GM19043 (cell line): Measurements from ENCODE around the gene CACNB3.
A peak's percentile ranks its signal among the peaks of the same experiment; 100 is the strongest.
"Not testable (repeated sequence)": the region's sequence is repeated elsewhere in the genome, so short reads cannot be mapped to it uniquely, and the experiment has no call there.

Experiments used
- ATAC-seq: cut with Tn5 transposase; IDR thresholded peaks from one replicate; pipeline ENCODE4 v1.9.1; 2021; ENCODE audit warnings: low read depth; ENCODE audit not compliant: unreplicated experiment

Gene CACNB3

DNA sequence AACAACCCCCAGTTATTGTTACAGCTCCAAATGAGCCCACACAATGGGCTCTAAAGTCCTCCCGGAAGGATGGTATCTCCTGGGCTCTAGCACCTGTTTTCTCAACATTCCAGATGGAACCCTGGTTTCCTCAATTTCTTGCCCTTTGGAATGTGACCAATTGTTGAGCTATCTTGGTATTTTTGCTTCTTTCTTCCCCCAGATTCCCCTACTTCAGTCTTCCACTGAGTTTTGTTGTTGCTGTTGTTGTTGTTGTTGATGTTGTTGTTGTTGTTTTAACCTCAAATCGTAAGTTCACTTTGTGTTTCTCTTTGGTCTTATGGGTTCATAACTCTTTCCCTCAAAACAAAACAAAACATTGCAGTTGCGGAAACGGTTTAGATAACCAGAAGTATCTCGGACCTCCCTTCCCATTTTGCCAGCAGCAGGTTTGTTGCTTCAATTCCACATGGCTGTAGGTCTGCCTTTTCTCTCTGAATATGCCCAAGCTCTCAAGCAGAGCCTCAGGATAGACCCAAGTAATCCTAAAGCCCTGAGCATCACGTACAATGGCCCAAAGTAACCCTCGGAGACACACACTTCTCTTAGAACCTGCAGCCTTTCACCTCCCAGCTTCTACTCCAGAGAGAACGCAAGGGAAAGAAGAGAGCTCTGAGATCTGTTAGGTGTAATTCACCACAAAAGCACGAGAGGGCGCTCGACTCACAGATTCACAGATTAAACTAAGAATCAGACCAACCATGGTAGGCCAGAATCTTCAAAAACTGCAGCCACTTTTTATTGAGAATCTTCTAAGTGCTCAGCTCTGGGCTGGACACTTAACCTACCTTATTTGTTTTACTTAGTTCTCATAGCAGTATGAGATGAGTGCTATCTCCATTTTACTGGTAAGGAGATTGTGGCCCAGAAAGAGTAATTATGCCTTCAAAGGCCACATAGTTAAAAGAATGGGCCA, 34.7 kb downstream of the CACNB3 start:
- ATAC-seq, result no peak

DNA sequence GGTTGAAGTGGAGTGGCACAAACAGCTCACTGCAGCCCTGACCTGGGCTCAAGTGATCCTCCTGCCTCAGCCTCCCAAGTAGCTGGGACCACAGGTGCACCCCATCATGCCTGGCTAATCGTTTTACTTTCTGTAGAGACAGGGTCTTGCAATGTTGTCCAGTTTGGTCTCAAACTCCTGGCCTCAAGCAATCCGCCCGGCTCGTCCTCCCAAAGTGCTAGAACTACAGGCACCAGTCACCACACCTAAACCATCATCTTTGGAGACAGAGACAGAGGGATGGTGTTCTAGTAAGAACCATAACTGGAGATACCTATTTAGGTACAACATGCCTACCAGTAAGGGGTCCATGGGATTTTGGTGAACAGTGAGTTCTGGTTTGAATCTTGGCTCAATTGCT, 36.2 kb downstream of the CACNB3 start:
- no peak for ATAC-seq

DNA sequence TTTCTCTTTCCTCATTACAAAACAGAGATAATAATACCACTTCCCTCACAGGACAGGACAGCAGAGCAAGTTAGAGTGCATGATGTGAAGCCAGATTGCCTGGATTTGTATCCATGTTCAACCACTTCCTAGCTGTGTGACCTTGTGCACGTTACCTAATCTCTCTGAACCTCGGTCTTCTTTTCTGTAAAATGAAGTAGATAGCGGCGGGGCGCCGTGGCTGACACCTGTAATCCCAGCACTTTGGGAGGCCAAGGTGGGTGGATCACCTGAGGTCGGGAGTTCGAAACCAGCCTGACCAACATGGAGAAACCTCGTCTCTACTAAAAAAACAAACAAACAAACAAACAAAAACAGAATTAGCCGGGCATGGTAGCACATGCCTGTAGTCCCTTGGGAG, 36.6 kb downstream of the CACNB3 start:
- ATAC-seq, result not testable (repeated sequence)

DNA sequence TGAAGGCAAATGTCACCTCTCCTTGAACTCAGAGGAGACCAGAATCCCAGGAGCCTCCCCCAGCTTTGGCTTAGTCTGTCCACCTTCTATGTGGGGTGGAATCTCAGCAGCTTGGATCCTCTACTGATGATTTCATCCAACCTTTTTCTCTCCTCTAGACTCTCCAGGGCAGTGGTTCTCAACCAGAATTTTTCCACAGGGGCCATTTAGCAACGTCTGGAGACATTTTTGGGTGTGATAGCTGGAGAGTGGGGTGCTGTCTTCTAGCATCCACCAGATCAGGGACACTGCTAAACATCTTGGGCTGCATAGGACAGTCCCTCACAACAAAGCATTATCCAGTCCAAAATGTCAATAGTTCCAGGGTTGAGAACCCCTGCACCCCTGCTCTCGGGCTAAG, 38.1 kb downstream of the CACNB3 start:
- no peak for ATAC-seq

DNA sequence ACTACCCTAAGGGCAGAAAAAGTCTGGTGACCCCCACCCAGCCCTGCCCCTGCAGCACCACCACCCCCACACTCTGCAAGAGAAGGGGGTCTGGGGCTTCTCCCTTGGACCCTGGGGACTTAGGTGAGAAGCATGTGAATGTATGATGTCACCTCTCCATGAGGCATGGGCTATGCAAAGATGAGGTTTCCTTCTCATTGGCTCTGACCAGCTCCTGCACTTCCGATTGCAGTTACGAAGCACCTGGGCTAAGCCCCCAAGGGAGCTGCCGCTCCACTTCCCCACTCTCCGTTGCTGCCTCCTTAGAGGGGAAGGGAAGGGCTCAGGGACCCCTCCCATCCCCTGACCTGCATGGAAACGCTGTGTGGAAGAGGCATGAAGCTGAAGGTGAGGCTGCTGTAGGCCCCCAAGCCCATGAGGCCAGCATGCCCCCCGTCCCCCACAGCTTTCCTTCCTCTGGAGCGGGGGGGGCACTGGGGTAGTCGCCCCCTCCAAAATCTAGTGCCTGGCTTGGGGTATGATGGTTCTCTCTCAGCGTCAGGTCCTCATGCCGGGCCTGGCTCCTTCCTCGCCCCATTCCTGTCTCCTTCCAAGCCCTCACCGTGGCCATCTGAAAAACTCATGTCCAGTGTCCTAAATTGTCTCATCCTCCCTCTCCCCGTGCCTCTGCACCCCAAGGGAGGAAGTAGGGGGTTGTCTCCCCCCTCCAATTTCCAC, 39.1 kb downstream of the CACNB3 start:
- no peak for ATAC-seq

DNA sequence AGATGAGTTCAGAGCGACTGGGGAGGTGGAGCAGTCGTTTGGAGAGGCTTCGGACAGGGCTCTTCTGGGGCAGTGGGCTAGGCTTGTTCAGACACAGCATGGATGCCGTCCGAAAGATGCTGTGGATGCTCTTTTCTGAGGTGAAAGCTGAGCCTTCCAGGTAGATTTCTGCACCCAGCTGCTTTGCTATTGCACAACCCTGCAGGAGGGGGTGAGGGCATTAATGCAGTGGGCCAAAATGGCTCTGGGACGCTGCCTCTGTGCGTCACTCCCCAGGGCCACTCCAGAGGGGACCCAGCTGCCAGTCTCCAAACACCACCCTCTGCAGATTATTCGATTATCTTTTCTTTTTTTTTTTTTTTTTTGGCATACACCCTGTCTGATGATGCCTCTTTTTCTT, 39.7 kb downstream of the CACNB3 start:
- no peak for ATAC-seq

DNA sequence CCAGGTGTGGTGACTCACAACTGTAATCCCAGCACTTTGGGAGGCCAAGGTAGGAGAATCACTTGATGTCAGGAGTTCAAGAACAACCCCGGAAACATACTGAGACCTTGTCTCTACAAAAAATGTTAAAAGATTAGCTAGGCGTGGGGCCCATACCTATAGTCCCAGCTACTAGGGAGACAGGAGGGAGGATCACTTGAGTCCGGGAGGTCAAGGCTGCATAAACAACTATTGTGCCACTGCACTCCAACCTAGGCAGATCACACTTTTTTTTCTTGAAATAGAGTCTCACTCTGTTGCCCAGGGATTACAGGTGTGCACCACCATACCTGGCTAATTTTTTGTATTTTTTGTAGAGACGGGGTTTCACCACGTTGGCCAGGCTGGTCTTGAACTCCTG, 41.3 kb downstream of the CACNB3 start:
- ATAC-seq, result no peak

DNA sequence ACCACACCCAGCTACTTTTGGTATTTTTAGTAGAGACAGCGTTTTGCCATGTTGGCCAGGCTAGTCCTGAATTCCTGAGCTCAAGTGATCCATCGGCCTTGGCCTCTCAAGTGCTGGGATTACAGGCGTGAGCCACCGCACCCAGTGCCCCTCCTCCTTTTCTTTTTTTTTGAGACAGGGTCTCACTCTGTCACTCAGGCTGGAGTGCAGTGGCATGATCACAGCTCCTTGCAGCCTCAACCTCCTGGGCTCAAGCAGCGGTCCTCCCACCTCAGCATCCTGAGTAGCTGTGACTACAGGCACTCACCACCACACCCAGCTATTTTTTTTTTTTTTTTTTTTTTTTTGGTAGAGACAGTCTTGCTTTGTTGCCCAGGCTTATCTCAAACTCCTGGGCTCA, 41.9 kb downstream of the CACNB3 start:
- ATAC-seq, result not testable (repeated sequence)

DNA sequence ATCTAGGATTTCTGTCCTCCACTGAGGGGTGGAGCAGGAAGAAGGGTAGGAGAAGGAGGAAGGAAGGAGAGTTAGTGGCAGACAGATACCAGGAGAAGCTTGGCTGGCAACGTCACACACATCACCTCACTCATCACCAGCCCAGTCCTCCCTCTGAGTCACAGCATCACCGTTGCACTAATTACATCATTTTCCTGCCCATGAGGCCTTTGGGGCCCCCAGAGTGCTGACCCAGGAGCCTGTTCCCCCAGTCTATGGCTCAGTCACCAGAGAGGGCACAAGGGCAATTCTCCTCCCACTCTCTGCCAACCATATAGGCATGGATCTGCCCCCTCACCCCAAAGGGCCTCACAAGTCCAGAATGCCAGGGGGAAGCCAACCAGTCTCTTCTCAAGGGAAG, 42.8 kb downstream of the CACNB3 start:
- no peak for ATAC-seq

DNA sequence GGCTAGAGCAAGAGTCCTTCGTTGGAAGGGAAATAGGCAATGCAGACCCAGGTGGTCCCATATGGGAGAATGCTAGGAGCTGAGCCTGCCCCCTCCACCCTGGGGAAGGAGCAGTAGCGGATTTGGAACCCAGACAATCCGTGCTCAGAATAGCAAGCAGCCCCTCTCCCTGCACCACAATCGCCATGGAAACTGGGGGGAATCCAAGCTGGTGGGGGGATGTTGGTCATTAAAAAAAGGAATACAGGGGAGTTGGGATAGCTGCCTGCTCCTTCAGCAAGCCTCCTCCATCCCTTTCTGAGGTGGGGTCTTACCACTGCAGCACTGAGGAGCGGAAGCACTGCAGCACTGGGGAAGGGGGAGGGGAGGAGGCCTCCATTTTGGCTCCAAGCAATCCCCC, 44.5 kb downstream of the CACNB3 start:
- ATAC-seq, result no peak

DNA sequence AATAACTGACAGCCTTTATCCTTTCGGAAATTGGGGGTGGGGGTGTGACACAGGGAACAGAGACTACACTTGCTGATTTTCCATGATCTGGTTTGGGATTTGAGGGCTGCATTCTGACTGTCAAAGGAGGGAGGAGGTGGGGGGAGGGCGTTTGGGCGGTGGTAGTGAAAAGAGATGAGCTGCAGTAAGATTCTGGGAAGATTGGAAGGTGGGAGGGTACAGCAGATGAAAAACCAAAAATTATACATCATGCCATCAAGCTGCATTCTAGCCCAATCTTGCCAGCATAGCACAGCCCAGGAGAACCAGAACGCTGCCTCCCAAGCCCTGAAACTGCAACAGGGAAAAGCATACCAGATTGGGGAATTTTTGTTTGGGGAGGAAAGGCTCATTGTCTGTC, 45.0 kb downstream of the CACNB3 start:
- no peak for ATAC-seq

DNA sequence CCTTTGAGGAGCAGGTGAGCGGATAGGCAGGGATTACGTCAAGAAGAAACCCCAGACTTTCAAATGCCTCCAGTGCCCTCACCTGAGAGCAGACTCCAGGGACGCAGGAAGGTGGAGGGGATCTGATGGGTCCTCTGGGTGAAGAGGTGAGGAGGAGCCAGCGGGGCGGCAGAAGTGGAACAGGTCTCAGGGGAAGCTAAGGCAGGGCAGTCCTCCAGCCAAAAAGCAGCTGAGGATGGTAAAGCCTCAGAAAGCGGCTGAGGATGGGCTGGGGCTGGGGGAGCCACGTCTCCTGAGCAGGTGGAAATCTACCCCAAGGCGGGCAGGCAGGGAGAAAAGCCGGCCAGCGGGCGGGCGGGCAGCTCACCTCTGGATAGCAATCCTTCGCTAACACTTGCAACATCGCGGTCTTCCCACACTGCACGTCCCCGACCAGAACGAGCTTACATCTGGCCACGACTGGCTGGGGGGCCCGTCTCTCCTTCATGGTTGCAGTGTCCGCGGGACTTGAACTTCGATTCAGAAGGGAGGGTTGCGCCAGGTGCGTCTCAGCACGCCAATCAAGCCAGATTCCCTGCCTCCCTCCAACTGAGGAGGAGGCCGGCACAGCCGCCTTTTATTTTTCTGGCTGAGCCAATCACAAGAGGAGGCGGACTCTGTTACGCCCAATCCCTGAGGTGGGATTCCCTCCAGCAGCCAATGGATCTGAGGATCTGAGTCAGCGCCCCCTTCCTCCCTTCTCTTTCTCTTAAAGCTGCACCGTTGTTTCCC, 47.2 kb downstream of the CACNB3 start, which contains the start of gene RND1:
RND1 (minus strand) TSS at position 590 of the 771 bp plus-strand sequence; CDS start at position 487, 103 bp downstream.
- peak; percentile 94 for ATAC-seq

DNA sequence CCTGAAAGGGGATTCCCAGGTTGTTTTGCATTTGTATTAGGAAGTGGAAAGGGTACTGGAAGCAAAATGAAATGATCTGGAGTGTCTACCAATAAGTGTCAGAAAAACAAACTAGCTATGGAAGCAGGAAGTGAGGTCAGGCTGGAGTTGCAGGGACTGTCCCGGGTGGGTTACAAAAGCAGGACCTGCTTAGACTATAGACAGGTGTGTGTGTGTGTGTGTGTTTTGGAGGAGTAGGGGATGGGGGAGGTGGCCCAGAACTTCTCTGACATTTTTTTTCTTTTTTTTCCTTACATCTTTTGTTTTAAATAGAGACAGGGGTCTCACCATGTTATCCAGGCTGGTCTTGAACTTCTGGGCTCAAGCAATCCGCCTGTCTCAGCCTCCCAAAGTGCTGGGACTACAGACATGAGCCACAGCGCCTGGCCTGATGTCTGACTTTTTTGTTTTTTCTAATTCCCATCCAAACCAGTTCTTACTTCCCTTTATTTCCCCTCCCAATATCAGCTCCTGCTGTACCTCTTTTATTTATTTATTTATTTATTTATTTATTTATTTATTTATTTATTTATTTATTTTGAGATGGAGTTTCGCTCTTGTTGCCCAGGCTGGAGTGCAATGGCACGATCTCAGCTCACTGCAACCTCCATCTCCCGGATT, 47.9 kb downstream of the CACNB3 start:
- ATAC-seq, result peak; percentile 38

DNA sequence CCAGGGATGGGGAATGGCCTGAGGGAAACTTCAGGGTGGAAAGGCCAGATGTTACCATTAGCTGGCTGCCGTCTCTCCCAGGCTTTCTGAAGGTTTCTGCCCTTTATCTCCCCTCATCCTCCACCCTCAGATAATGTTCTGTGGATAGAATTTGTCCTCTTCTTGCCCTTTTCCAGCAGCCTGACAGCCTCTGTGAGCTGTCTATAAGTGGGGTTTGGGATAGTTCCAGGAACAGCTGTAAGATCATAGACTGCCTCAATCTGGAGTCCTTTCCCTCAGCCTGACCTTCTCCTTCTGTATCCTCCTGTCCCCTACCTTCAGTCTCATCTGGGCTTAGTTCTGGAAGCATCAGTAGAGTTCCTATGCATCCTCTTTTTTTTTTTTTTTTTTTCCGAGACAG, 50.2 kb downstream of the CACNB3 start:
- no peak for ATAC-seq

DNA sequence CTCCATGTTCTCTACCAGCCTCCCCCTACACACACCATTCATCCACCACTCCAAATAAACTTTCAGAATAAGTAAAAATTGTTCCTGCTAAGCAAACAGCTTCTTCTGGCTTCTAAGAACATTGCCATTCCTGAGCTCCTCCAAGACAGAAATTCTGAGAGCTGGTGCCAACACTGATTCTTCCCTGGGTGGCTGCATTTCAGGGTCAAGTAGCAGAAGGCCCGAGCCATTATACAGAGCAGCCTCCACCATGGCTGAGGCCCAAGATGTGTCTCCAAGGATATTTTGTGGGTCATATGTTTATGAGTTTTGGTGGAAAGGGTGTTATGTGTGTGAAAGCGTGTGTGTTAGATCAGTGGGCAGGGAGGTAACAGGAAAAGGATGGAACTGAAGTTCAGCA, 50.9 kb downstream of the CACNB3 start:
- ATAC-seq, result no peak

DNA sequence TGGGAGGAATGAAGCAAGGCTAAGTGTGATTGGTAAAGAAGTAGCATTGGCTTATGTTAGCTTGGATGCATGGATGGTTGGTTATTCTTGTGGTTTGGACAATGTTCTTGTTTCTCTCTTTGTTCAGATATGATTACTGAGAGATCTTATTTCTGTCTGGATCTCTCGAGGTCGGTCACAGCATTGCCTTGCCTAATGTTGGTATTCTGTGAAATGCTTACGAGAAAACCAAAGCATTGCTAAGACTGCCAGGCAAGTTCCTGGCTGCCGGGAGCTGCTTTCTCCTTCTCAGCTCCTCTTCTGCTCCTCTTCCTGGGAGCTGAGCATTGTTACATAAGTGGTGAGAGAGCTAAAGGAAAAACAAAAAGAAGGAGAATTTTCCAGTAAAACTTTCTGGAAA, 54.8 kb downstream of the CACNB3 start:
- ATAC-seq, result no peak

DNA sequence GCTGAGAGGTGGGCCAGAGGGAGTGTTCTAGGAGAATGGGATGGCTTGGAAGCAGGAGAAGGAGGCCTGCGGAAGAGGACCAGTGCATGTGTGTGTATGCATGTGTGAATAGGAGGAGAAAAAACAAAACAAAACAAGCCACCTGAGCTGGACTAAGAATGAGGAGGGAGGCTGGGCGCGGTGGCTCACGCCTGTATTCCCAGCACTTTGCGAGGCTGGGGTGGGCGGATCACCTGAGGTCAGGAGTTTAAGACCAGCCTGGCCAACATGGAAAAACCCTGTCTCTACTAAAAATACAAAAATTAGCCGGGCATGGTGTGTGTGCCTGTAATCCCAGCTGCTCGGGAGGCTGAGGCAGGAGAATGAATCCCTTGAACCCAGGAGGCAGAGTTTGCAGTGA, 55.2 kb downstream of the CACNB3 start:
- not testable (repeated sequence) for ATAC-seq

DNA sequence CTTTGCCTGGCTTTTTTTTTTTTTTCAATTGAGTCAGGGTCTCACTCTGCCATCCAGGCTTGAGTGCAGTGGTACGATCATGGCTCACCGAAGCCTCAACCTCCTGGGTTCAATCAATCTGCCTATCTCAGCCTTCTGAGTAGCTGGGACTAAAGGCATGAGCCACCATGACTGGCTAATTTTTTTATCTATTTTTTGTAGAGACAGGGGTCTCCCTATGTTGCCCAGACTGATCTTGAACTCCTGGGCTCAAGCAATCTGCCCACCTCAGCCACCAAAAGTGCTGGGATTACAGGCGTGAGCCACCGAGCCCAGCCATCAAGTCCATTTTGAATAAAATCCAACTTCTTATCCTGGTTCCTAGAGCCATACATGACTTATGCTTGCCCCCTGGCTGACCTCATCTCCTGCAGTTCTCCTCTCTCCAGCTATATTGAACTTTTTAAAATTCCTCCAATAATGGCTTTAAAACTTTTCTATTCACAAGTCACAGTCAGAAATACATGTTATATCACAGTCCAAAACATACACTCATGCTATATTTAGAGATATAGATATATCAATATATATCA, 57.7 kb downstream of the CACNB3 start:
- no peak for ATAC-seq
